HEK293T (cell line): ENCODE results near the gene MAGEC1.

Source experiments
- CTCF ChIA-PET: fragments of 350-600 bp; formaldehyde crosslinking; extraction: SDS; loops from one replicate; lab custom pipeline; 2021; ENCODE audit warnings: antibody characterized with exemption, inconsistent platforms; lab: Yijun Ruan, JAX
- POLR2A ChIA-PET: fragments of 350-600 bp; formaldehyde crosslinking; extraction: SDS; loops from one replicate; lab custom pipeline; 2020; ENCODE audit warnings: antibody characterized with exemption, inconsistent platforms; lab: Yijun Ruan, JAX
- DNase-seq: peaks from one replicate; pipeline ENCODE4 v3.0.0; 2012; ENCODE audit warnings: mixed read lengths; ENCODE audit errors: extremely low spot score
- ARNT ChIP-seq: fragments of 450-650 bp; IDR thresholded peaks from 2 replicates; pipeline ENCODE4 v1.6.1; 2017; ENCODE audit warnings: mild to moderate bottlenecking
- BHLHE40 ChIP-seq: fragments of 450-650 bp; IDR thresholded peaks from 2 replicates; pipeline ENCODE4 v1.6.1; 2016; ENCODE audit warnings: mild to moderate bottlenecking, moderate library complexity, borderline replicate concordance
- CTBP1 ChIP-seq: fragments of 450-650 bp; IDR thresholded peaks from 2 replicates; pipeline ENCODE4 v1.6.1; 2016; ENCODE audit warnings: borderline replicate concordance
- ELF4 ChIP-seq: fragments of 450-650 bp; IDR thresholded peaks from 2 replicates; pipeline ENCODE4 v1.6.1; 2017; ENCODE audit warnings: antibody characterized with exemption
- FOXA1 ChIP-seq: fragments of 450-650 bp; IDR thresholded peaks from 2 replicates; pipeline ENCODE4 v1.6.1; 2016; ENCODE audit warnings: mild to moderate bottlenecking
- FOXK2 ChIP-seq: fragments of 450-650 bp; IDR thresholded peaks from 2 replicates; pipeline ENCODE4 v1.6.1; 2016; ENCODE audit warnings: mild to moderate bottlenecking
- FOXM1 ChIP-seq: fragments of 450-650 bp; IDR thresholded peaks from 2 replicates; pipeline ENCODE4 v1.6.1; 2017; ENCODE audit warnings: mild to moderate bottlenecking, borderline replicate concordance
- HDGF ChIP-seq: fragments of 450-650 bp; IDR thresholded peaks from 2 replicates; pipeline ENCODE4 v1.6.1; 2017; ENCODE audit warnings: antibody characterized with exemption, borderline replicate concordance
- L3MBTL2 ChIP-seq: fragments of 450-650 bp; conservative IDR thresholded peaks from 2 replicates; pipeline ENCODE4 v1.6.1; 2016; ENCODE audit warnings: mild to moderate bottlenecking
- LEF1 ChIP-seq: fragments of 450-650 bp; IDR thresholded peaks from 2 replicates; pipeline ENCODE4 v1.6.1; 2017; ENCODE audit warnings: mild to moderate bottlenecking, borderline replicate concordance
- NFRKB ChIP-seq: fragments of 450-650 bp; IDR thresholded peaks from 2 replicates; pipeline ENCODE4 v1.6.1; 2016; ENCODE audit warnings: mild to moderate bottlenecking, moderate library complexity
- PKNOX1 ChIP-seq: fragments of 450-650 bp; IDR thresholded peaks from 2 replicates; pipeline ENCODE4 v1.6.1; 2016
- SP1 ChIP-seq: fragments of 450-650 bp; IDR thresholded peaks from 2 replicates; pipeline ENCODE4 v1.6.1; 2017
- SUZ12 ChIP-seq: fragments of 450-650 bp; IDR thresholded peaks from 2 replicates; pipeline ENCODE4 v1.6.1; 2016; ENCODE audit warnings: mild to moderate bottlenecking
- TARDBP ChIP-seq: fragments of 450-650 bp; IDR thresholded peaks from 2 replicates; pipeline ENCODE4 v1.6.1; 2016
- ZNF384 ChIP-seq: fragments of 450-650 bp; IDR thresholded peaks from 2 replicates; pipeline ENCODE4 v1.6.1; 2016

MAGEC1 gene

GRCh38 chrX:141936080-141936479 lies 32.4 kb downstream of the MAGEC1 start:
- no peak for TF ChIP-seq FOXA1
- POLR2A ChIA-PET, result no interaction called here
- CTCF ChIA-PET, result no interaction called here
- no peak for DNase-seq

- TF ChIP-seq FOXK2 (no peak), CTBP1 (no peak), L3MBTL2 (no peak), ZNF384 (no peak), ELF4 (no peak), TARDBP (no peak), FOXM1 (no peak), HDGF (no peak), FOXA1 (no peak), PKNOX1 (no peak)
- CTCF ChIA-PET, result no interaction called here
- POLR2A ChIA-PET, result no interaction called here
These were observed 37.5 kb downstream of the MAGEC1 start for GRCh38 chrX:141941234-141941633.

GRCh38 chrX:141945426-141945825 lies 41.7 kb downstream of the MAGEC1 start:
- ChIA-PET POLR2A (no interaction called here), CTCF (no interaction called here)
- no peak for TF ChIP-seq CTBP1
- no peak for TF ChIP-seq SUZ12
- no peak for TF ChIP-seq BHLHE40
- no peak for TF ChIP-seq NFRKB
- no peak for TF ChIP-seq FOXM1
- no peak for TF ChIP-seq ZNF384
- TF ChIP-seq FOXA1, result no peak
- no peak for TF ChIP-seq ELF4
- TF ChIP-seq HDGF, result no peak
- TF ChIP-seq L3MBTL2, result no peak
- TF ChIP-seq SP1, result no peak
- TF ChIP-seq TARDBP, result no peak
- no peak for DNase-seq

More at GRCh38 chrX:141941234-141941633, 37.5 kb downstream of the MAGEC1 start:
- DNase-seq, result no peak

DNA sequence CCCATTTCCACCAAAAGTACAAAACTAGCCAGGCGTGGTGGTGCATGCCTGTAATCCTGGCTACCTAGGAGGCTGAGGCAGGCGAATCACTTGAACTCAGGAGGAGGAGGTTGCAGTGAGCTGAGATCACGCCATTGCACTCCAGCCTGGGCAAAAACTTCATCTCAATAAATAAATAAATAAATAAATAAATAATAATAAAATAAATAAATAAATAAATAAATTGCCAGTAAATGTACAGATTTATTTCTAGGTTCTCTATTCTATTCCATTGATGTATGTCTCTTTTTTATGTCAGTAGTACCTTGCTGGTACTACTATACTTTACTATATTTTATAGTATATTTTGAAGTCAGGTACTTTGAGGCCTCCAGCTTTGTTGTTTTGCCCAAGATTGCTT lies 43.7 kb downstream of the MAGEC1 start:
- TF ChIP-seq ZNF384 (no peak), FOXK2 (no peak), L3MBTL2 (no peak), SP1 (no peak), HDGF (no peak)
- ChIA-PET CTCF (no interaction called here), POLR2A (no interaction called here)
- no peak for DNase-seq

- CTCF ChIA-PET, result no interaction called here
- TF ChIP-seq HDGF, result no peak
- TF ChIP-seq FOXK2, result no peak
- no peak for TF ChIP-seq ELF4
- TF ChIP-seq ZNF384, result no peak
- TF ChIP-seq TARDBP, result no peak
- TF ChIP-seq SUZ12, result no peak
- no peak for TF ChIP-seq SP1
- TF ChIP-seq ARNT, result no peak
- no peak for TF ChIP-seq CTBP1
- no peak for TF ChIP-seq LEF1
- TF ChIP-seq FOXA1, result no peak
- no peak for TF ChIP-seq BHLHE40
- TF ChIP-seq PKNOX1, result no peak
- no peak for TF ChIP-seq FOXM1
- TF ChIP-seq L3MBTL2, result no peak
- no peak for TF ChIP-seq NFRKB
- DNase-seq, result no peak
- POLR2A ChIA-PET, result no interaction called here
These were observed 48.9 kb downstream of the MAGEC1 start for GRCh38 chrX:141952603-141953002.

GRCh38 chrX:141958675-141959074 lies 55.0 kb downstream of the MAGEC1 start:
- POLR2A ChIA-PET, result no interaction called here
- CTCF ChIA-PET, result no interaction called here
- TF ChIP-seq ARNT, result no peak
- TF ChIP-seq CTBP1, result no peak
- no peak for TF ChIP-seq ZNF384
- no peak for TF ChIP-seq LEF1
- no peak for TF ChIP-seq FOXA1
- TF ChIP-seq NFRKB, result no peak
- TF ChIP-seq BHLHE40, result no peak
- no peak for TF ChIP-seq FOXM1
- TF ChIP-seq TARDBP, result no peak
- no peak for TF ChIP-seq ELF4
- TF ChIP-seq SP1, result no peak
- no peak for TF ChIP-seq SUZ12
- no peak for TF ChIP-seq PKNOX1
- TF ChIP-seq L3MBTL2, result no peak
- TF ChIP-seq HDGF, result no peak
- DNase-seq, result no peak
